ENCODE results near the gene TCF7L2.

Gene TCF7L2

DNA sequence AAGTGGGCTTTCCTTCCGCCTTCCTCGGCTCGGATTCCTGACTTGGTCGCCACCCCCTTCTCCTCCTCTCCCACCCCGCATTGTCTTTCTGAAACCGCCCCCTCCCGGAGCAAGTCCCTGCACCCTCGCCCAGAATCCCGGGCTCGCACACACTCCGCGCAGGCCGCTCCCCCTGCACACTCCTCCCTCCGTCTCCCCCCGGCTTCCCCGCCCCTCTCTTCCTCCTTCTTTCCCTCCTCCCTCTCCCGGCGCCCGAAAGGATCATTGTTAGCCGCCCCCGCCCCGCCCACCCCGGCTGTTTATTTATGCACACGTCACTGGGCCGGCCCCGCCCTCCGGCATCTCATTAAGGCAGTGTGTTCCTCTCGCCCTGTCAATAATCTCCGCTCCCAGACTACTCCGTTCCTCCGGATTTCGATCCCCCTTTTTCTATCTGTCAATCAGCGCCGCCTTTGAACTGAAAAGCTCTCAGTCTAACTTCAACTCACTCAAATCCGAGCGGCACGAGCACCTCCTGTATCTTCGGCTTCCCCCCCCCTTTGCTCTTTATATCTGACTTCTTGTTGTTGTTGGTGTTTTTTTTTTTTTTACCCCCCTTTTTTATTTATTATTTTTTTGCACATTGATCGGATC, at the start of gene TCF7L2:
Gene TCF7L2, plus strand, starts transcription at position 373 of the 633 bp plus-strand sequence. CDS start 510 bp downstream, outside the sequence.
- no peak for DNase-seq (ENCODE audit: low read depth)

DNA sequence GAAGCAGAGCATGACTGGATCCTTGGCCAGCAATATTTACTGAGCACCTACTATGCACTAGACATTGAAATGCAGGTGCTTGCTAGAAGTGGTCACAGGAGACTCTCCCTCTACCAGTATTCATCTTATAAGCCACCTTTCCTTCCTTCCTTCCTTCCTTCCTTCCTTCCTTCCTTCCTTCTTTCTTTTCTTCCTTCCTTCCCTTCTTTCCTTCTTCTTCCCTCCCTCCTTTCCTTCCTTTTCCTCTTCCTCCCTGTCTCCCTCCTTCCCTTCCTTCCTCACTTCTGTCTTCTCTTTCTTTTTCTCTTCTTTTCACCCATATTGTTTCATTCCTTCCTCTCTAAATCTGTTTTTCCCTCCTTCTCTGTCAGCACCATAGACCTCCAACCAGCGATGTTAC, 47.3 kb upstream of the TCF7L2 start:
- DNase-seq (ENCODE audit: low read depth) = no peak

DNA sequence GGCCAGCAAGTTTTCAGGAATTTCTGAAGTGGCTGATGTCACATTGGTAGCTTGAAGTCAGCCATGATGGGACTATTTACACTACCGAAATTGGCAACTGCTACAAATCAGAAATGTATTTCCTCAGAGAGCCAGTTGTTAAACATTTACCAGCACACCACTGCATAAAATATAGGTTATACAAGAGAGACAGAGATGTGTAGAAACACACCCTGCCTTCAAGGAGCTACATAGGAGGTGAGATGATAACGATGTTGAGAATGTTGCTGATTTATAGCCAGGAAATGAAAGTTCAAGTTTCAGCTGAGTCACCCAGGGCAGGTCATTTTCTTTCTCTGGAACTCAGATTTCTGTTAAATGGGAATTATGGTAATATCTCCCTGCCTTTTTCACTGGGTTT, 46.0 kb upstream of the TCF7L2 start:
- no peak for DNase-seq (ENCODE audit: low read depth)

DNA sequence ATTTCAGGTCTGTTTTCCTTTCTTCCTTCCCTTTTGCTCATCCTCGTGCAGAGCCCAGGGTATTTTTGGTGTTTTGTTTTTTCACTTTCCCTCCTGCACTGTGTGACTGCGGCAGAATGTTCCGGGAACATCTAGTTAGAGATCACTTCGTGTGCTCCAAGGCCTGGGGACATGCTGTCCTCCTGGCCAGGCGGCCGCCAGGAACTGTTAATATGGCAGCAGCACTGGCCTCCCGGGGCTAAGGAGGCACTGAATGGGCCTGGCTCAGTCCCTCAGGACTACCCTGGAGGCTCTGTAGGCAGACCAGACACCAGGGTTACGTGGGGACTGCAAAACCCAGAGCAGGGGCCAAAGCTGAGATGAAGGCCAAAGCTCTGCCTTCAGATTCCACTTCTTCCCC, 43.1 kb upstream of the TCF7L2 start:
- DNase-seq (ENCODE audit: low read depth) = no peak

DNA sequence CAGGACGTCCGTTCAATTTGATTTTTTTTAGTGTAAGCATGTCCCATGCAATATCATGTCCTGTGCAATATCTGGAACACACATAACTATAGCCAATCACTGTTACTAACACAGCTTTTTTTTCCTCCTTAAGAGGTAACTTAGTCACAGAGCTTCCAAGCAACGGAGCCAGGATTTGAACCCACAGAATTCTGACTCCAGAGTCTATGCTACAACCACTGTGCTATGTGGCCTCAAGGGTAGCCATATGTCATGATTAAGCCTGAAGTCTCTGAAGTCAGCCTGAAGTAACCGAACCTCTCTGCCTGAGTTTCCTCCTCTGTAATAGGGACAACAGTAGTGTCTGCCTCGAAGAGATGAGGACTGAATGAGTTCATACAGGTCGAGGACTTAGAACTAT, 42.2 kb upstream of the TCF7L2 start:
- no peak for DNase-seq (ENCODE audit: low read depth)

DNA sequence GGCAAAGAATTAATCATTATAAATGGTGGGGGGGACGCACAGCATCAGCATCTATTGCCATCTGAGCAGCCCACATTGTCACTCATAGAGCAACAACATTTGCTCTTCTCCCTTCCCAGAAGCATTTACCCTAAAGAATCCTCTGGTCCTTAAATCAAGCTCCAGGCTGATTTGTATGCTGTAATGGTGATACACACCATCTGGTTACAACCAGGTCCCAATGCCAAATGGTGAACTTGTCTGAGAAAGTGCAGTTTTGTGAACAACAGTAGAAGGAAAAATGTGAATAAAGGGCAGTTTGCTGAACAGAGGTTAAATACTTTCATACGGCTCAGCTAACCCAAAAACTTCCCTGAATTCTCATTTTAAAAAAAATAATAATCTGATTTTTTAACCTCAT, 38.8 kb upstream of the TCF7L2 start:
- DNase-seq (ENCODE audit: low read depth) = no peak

DNA sequence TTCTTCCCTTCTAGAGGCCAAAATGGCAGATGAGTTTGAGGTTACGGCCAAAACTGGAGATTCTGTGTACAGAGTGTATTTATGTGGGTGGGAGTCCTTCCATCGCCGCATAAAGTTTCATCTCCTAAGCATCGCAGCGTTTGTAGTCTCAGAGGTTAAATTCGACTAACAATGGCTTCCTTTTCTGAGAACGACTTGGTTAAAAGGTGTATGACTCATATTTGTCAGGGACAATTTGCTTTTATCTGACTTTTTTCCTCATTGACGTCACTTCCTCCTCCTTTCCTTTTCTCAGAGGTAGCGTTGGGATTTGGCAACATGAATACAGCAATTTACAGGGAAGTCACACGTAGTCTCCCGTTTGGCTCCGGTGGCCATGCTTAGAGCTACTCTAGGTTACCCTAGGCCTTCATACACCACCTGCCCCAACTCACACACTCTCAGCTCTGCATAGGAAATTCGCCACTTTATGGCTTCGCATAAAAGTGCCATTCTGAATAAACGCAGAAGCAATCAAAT, 37.6 kb upstream of the TCF7L2 start:
- DNase-seq (ENCODE audit: low read depth) = no peak

DNA sequence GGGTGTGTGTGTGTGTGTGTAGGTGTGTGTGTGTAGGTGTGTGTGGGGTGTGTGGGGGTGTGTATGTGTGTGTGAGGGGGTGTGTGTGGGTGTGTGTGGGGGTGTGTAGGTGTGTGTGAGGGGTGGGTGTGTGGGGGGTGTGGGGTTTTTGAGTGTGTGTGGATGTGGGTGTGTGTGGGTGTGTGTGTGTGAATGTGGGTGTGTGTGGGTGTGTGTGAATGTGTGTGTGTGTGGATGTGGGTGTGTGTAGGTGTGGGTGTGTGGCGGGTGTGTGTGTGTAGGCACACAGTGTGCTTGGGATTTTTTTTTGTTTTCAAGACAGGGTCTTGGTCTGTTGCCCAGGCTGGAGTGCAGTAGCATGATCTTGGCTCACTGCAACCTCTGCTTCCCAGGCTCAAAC, 36.8 kb upstream of the TCF7L2 start:
- no peak for DNase-seq (ENCODE audit: low read depth)

DNA sequence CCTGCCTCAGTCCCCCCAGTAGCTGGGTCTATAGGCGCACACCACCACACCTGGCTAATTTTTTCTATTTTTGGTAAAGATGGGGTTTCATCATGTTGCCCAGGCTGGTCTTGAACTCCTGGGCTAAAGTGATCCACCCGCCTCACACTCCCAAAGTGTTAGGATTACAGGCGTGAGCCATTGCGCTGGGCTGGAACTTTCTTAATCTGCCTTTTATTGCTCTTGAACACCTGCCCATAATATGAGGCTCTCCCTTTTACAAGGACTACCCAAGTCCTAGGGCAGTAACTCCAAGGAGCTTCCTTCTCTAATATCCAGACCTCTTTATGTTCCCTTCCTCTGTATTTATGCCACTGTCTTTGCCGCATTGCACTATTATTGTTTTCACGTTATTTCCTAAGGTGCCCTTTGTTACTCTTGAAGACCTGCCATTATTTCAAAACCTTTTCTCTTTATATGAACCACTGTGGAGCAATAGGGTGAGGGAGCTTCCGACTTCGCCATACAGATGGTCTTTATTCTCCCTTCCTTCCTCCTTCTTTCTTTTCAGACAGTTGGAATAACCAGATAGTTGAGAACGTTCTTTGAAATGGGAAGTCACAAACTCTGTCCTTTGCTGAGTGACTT, 36.3 kb upstream of the TCF7L2 start:
- no peak for DNase-seq (ENCODE audit: low read depth)

DNA sequence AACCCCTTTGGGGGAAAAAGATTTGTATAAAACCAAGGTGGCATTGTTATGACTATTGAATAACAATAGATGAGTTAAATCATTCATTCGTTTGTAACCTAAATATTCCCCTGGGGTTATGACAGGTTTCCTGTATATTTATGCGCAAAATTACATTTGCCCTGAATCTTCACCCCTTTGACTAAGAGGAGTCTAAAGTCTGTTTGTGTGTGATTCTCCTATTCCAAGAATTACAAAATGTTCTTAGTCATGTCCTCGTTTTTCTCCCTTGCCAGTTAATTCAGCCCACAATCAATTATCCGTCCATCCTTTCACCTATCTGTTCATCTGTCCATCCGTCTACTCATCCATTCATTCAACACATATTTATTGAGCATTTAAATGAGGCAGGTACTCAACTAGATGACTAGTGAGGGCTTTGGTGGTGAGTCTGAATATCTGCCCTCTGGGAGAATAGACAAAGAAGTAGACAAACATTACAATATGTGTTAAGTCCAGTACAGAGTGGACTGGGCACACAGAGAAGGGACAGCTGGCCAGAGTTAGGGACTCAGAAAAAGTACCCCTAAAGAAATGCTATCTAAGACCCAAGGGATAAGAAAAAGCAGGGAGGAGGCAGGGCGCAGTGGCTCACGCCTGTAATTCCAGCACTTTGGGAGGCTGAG, 35.6 kb upstream of the TCF7L2 start:
- DNase-seq (ENCODE audit: low read depth) = no peak

DNA sequence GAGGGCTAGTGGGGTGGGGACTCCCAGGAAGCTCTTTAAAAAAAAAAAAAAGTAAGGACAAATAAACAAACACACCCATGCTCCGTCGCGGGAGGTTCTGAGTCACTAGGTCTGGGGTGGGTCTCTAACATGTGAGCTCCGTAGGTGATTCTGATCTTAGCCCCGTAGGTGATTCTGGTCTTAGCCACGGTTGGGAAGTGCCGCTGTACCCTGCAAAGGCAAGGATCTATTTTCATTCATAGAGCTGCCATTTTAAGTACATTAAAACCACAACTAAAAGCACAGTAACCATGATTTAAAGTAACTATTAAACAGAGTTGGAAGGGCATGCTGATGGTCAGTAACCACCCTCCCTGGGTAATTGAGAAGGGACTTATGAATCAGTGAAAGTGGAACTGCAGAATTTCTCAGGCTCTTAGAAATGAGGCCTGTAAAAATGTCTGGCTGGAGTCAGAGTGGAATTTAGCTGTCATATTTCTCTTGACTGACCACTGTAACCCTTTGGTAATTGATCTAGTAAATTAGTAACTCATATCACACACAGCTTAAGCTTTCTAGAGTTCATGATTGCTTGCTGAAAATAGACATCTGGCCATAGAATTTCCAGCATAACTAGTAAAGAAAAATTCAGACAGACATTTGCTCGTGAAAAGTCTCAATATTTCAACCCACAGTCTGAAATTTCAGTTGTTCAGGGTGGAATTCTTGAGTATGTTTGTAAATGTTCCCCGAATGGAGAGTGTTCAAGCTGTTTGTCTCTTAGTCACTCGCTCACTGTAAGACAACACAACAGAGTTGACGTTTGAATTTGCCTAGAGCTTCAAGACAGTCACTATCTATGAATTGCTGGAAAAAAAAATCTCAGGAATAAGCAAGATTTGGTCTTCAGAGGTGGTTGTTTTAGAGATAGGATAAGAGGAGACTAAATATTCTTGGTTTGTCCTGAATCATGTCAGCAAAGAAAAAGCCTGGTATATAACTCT, 34.2 kb upstream of the TCF7L2 start:
- no peak for DNase-seq (ENCODE audit: low read depth)

DNA sequence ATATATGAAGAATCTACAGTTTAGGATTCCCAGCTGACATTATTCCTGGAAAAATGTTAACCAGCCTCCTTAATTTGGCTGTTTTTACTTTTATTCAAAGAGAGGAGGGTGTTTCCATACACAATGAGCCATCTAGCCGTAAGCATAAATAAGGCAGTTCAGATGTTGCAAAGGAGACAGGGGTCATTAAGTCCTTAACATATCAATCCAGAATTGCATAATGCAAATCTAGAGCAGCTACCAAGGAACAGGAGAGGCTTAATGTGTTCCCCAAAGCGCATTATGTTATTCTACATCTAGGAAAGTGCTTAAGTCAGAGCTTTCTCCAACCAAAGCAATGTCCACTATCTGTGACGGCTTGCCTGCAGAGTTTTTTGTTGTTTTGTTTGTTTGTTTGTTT, 32.4 kb upstream of the TCF7L2 start:
- DNase-seq (ENCODE audit: low read depth) = no peak

DNA sequence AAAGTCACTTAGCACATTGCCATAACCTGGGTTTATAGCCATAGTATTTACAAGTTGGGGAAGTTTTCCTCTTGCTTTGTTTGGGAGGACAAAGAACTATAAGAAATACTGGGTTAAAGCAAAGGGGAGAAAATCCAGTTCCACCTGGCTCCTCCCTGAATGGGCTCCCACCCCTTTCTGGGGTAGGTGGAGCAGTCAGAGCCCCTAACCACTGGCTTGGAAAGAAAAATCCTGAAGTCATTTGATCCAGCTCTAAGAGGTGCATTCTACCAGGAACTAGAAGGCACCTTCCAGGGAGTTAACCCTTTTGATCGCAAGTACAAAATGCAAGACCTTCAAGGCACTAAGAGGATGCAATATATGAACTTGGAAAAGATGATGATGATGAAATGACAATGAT, 31.3 kb upstream of the TCF7L2 start:
- DNase-seq (ENCODE audit: low read depth) = no peak

DNA sequence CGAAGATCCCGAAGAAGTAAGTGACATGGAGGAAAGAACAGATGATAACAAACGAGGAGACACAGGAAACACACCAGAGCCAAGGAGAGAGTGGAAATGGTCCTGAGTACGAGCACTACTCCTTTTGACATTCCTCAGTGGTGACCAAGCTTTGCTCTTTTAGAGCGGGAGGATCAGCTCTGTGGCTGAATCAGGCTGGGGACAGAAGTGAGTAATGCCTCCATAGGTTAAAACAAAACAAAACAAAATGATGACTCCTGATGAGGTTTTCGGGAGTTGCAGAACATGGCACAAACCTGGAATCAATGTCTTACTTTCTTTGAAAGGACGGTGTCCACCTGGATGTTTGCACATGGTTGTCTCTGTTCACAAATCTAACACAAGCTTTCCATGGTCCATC, 30.3 kb upstream of the TCF7L2 start:
- no peak for DNase-seq (ENCODE audit: low read depth)

DNA sequence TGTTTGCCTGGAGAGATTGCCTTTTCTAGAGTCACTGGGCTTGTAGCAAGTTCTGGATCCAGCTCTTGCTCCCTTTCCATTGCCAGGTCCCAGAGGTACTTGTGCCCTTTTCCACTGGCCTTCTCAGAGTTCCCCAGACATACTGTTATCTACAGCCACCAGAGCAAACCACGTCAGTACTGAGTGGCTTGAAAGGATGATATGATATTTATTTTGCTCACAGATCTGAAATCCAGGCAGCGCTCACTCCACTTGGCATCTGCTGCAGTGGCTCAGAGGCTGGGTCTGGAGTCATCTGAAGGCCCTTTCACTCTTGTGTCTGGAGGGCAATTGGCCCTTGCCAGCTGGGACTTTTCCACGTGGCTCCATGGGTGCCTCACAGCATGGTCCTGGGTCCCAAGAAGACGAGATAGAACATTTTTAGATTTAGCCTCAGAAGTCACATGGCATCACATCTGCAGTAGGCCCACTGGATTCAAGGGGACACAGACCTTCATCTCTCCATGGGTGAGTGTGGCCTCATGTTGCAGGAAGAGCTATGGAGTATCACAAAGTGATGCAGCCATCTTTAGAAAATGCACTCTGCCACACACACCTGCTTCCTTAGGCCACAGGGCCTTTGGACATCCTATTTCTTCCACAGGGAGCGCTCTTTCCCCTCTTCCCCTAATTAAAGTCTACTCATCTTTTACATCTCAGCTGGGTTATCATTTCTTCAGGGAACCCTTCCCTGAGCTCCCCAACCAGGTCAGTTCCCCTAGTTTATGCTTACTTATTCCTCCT, 22.9 kb upstream of the TCF7L2 start:
- no peak for DNase-seq (ENCODE audit: low read depth)

DNA sequence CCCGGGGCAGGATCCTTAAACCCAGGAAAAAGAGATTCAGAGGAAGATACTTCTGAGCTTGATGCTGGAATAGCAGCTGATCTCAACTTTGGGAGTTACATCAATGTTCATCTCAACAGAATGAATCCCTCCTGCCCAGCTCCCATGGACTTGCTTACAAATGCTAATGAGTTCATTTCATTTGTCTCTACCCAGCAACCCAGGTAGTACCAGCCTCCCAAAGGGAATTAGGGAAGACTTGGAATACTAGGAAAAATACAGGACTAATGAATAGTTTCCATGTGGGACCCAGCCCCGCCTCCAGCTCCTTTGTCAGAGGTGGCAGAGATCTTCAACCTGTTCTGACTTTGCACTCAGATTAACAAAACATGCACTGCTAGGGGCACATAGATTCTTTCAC, 22.1 kb upstream of the TCF7L2 start:
- no peak for DNase-seq (ENCODE audit: low read depth)

DNA sequence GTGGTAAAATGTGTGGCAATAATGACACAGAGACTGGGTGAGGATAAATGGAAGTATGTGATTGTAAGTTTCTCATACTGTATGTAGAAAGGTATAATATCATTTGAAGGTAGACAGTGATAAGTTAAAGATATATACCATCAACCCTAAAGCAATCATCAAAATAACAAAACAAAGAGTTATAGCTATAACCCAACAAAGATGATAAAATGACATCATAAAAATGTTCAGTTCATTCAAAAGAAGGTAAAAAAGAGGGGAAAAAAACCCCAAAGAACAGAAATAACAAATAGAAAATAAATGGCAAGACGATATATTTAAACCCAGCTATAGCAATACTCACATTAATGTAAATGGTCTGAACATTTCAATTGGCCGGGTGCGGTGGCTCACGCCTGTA, 17.4 kb upstream of the TCF7L2 start:
- no peak for DNase-seq (ENCODE audit: low read depth)

DNA sequence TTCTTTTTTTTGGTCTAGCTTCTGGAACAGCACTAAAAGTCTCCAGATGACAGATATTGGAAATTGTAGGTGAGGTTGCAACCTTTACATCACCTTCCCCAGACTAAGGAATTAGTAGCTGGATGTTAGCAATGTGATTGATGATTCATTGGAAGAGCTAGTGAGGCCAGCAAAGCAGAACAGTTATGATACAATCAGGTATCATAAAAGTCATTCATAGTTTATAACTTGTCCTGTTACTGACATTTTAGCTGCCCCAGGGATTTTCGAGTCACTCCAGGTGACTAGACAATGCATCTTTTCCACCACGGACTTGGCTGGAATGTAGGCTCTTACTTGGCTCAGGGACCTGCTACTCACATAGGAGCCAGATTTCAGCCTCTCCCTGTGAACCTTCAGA, 15.9 kb upstream of the TCF7L2 start:
- no peak for DNase-seq (ENCODE audit: low read depth)

DNA sequence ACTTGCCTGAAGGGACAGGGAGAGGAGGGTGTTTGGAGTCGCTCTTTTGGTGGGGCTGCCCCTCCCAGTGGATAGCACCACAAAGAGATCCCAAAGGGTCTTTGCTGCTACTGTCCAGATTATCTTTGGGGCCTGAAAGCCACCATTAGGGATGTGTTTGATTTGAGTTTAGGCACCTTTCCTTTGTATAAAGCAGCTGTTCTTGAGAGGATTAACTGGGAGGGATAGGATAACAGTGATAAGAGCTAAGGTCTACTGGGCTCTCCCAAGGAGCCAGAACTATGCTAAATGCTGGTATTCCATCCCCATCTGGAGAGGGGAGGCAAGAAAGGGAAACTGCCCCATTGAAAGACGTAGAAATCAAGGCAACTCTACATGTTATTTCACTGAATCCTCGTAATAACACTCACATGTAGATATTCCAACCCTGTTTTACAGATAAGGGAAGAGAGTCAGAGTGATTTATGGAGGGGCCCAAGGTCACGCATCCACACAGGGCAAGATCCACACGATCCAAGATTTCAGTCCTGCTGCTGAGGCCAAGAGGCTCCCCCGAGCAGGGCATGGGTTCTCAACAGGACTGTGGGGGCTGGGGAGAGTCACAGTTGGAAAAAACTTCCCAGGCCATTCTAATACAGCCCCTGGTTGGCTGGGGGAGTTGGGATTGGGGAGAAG, 11.1 kb upstream of the TCF7L2 start:
- DNase-seq (ENCODE audit: low read depth) = no peak

DNA sequence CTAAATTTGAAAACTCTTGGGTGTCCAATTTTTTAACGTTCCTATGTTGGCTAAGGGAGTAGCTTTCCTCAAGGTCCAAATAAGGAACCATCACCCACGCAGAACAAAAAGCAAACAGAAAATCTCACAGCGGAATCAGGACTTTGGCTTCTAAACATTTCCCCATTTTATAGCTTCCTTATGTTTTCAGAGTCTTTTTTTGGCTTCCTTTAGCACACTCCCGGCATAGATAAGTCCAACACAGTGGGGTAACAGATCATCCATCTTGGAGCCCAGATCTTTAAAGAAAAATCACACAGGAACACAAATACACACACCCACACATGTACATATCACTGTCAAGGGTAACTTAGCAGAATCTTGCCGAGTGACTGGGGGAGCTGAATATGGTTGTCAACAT, 4.2 kb upstream of the TCF7L2 start:
- DNase-seq (ENCODE audit: low read depth) = no peak

DNA sequence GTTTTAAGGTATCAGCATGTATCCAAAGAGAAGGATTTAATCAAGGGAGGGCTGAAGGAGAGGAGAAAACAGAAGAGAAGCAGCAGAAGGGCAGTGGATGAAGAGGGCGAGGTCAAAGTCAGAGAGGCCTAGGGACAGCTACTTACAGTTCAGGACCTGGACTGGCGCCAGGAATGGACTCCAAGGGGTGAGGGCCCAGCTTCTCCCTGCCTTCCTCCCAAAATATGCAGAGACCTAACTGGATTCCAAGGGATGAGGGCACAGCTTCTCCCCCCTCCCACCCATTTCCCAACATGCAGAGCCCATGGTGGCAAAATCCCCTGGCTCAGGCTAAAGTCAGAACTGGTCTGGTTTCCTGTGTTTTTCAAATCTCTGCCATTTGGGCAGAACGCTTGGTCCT, 3.4 kb upstream of the TCF7L2 start:
- no peak for DNase-seq (ENCODE audit: low read depth)
